Measurements from ENCODE around the gene APOL2. TPM values are rescaled to one million over a fixed set of nuclear protein-coding genes. Genes with fewer than 3 reads are reported as not detected.

The APOL2 gene
- polyA plus RNA-seq, 1 donor from 2014 or later, result not detected

DNA sequence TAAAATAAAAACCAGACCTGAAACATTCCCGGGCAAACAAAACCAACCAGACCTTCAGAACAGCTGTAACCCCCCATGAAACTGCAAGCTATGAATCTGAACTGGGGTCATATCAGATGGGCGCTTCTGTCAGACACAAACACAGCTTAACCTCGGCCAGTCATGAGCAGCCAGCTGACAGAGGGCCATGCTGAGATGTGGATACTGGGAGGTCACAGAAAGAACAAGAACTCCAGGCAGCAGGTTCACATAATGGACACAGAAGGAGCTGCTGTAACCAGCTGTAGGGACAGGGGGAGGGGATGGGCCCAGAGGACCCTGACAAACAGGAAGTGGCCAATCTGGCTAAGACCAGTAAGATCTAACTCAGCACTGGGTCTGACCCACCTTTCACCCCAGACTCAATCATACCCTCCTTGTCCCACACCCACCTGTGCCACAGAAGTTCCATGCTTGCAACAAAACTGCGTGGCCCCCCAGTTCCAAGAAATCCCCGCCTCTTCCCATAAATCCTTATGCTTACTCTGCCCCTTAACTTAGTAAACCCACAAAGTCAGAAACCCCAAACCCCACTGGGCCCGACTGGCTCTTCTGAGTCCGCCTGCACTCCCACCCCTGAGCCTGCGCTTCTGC is 41.7 kb downstream of the APOL2 start:
- TF ChIP-seq REST (IDR thresholded peaks at IDR 0.05; ENCODE audit: borderline replicate concordance) (peak; percentile 29), SMC3 (conservative IDR thresholded peaks at IDR 0.05; ENCODE audit: poor library complexity) (no peak), MXI1 (conservative IDR thresholded peaks at IDR 0.05; ENCODE audit: poor library complexity, severe bottlenecking) (no peak), TAF1 (IDR thresholded peaks at IDR 0.05; ENCODE audit: low read depth) (no peak), RAD21 (conservative IDR thresholded peaks at IDR 0.05) (no peak), POLR2AphosphoS5 (IDR thresholded peaks at IDR 0.05) (no peak)
- TF ChIP-seq, protein P1, sequence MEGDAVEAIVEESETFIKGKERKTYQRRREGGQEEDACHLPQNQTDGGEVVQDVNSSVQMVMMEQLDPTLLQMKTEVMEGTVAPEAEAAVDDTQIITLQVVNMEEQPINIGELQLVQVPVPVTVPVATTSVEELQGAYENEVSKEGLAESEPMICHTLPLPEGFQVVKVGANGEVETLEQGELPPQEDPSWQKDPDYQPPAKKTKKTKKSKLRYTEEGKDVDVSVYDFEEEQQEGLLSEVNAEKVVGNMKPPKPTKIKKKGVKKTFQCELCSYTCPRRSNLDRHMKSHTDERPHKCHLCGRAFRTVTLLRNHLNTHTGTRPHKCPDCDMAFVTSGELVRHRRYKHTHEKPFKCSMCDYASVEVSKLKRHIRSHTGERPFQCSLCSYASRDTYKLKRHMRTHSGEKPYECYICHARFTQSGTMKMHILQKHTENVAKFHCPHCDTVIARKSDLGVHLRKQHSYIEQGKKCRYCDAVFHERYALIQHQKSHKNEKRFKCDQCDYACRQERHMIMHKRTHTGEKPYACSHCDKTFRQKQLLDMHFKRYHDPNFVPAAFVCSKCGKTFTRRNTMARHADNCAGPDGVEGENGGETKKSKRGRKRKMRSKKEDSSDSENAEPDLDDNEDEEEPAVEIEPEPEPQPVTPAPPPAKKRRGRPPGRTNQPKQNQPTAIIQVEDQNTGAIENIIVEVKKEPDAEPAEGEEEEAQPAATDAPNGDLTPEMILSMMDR (IDR thresholded peaks at IDR 0.05; ENCODE audit: poor library complexity, severe bottlenecking), result no peak
- Histone ChIP-seq H3K79me2 (replicated peaks; ENCODE audit: insufficient read depth, low read length) (no peaks in the 10 kb centered on the region), H3K36me3 (ENCODE audit: insufficient read depth, low read length) (no peaks in the 10 kb centered on the region), H3K9ac (ENCODE audit: low read length) (no peak overlapping the region), H2AFZ (ENCODE audit: low read depth, low read length) (peak overlapping the region; percentile 8), H3K9me3 (ENCODE audit: low read length) (no peaks in the 10 kb centered on the region), H3K27ac (ENCODE audit: low read length) (peak overlapping the region; percentile 15), H3K9me2 (ENCODE audit: insufficient read depth, low read length) (no peaks in the 10 kb centered on the region), H4K20me1 (ENCODE audit: insufficient read depth) (no peaks in the 10 kb centered on the region), H3K4me2 (ENCODE audit: low read length) (no peak overlapping the region), H3F3A (ENCODE audit: insufficient read depth, low read length, poor library complexity, severe bottlenecking) (no peaks in the 10 kb centered on the region), H3K4me3 (ENCODE audit: low read length) (no peak overlapping the region), H3K27me3 (ENCODE audit: insufficient read depth, low read depth, low read length) (no peaks in the 10 kb centered on the region)

DNA sequence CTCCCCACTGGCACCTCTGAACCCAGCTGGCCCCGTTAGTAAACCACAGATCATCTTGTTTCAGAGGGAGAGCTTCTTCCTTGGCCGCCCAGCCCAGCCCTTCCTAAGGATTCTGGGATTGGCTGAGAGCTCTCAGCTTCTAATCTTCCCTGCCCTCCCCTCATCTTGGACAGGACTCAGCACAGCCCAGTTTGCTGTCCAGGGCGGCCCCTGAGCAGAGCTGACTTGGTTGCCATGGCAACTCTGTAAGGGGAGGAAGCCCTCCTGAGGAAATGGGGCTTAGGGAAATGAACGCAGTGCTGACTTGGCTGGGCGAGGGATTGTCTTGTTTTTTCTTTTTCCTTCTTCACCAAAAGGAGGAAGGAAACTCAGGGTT is 42.3 kb downstream of the APOL2 start:
- Histone ChIP-seq H3K36me3 (ENCODE audit: insufficient read depth, low read length) (no peaks in the 10 kb centered on the region), H4K20me1 (ENCODE audit: insufficient read depth) (no peaks in the 10 kb centered on the region), H3K27ac (ENCODE audit: low read length) (peak overlapping the region; percentile 15), H3K4me3 (ENCODE audit: low read length) (no peak overlapping the region), H3K4me2 (ENCODE audit: low read length) (no peak overlapping the region), H3K79me2 (replicated peaks; ENCODE audit: insufficient read depth, low read length) (no peaks in the 10 kb centered on the region), H3F3A (ENCODE audit: insufficient read depth, low read length, poor library complexity, severe bottlenecking) (no peaks in the 10 kb centered on the region), H3K9me2 (ENCODE audit: insufficient read depth, low read length) (no peaks in the 10 kb centered on the region), H3K9ac (ENCODE audit: low read length) (no peak overlapping the region), H2AFZ (ENCODE audit: low read depth, low read length) (peak overlapping the region; percentile 8), H3K27me3 (ENCODE audit: insufficient read depth, low read depth, low read length) (no peaks in the 10 kb centered on the region), H3K9me3 (ENCODE audit: low read length) (no peaks in the 10 kb centered on the region)
- no peak for TF ChIP-seq TAF1 (IDR thresholded peaks at IDR 0.05; ENCODE audit: low read depth)
- no peak for TF ChIP-seq RAD21 (conservative IDR thresholded peaks at IDR 0.05)
- no peak for TF ChIP-seq EZH2 (IDR thresholded peaks at IDR 0.05; ENCODE audit: borderline replicate concordance, insufficient read depth, low read length, poor library complexity, severe bottlenecking)
- TF ChIP-seq SMC3 (conservative IDR thresholded peaks at IDR 0.05; ENCODE audit: poor library complexity), result no peak
- TF ChIP-seq REST (IDR thresholded peaks at IDR 0.05; ENCODE audit: borderline replicate concordance), result no peak
- TF ChIP-seq, protein P1 (IDR thresholded peaks at IDR 0.05; ENCODE audit: poor library complexity, severe bottlenecking), result no peak
- TF ChIP-seq EP300 (conservative IDR thresholded peaks at IDR 0.05; ENCODE audit: poor library complexity, severe bottlenecking), result no peak
- TF ChIP-seq MXI1 (conservative IDR thresholded peaks at IDR 0.05; ENCODE audit: poor library complexity, severe bottlenecking), result no peak
- TF ChIP-seq POLR2AphosphoS5 (IDR thresholded peaks at IDR 0.05), result no peak
